ENCODE results near the gene COL25A1. TPM values are rescaled to one million over a fixed set of nuclear protein-coding genes. Genes with fewer than 3 reads are reported as not detected.

COL25A1 gene
- total RNA-seq, 1 donor from 2014 or later, result 3.9 TPM

DNA sequence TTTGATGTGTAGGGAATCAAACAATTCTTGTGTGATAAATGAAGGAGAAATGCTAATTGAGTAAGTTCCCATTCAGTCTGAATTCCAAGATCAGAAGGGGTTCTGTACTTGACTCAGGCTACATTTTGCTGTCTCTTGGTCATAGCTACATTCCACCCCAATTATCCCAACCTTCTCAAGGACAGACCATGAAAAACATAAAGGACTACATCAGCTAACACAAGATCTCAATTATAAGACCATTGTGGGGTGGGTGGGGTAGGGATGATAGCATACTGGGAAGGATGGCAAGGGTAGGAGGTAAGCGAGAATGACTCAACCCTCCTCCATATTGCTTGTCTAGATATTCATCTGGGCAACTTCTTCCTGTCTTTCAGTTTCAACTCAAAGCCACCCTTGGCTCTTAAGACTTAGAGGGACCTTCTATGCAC is 452.2 kb downstream of the COL25A1 start:
- DNase-seq (ENCODE audit: low spot score, unreplicated experiment), result no peak
- no peak for TF ChIP-seq CTCF (IDR thresholded peaks at IDR 0.05; ENCODE audit: unreplicated experiment)
- Mint-ChIP-seq H3K36me3 (ENCODE audit: insufficient read depth) (no peaks in the 10 kb centered on the region), H3K4me1 (ENCODE audit: low read depth) (no peaks in the 10 kb centered on the region), H3K27me3 (no peaks in the 10 kb centered on the region), H3K4me3 (ENCODE audit: low read depth) (no peak overlapping the region), H3K27ac (no peak overlapping the region), H3K9me3 (ENCODE audit: low read depth) (no peaks in the 10 kb centered on the region)

GRCh38 chr4:108849611-108850168 is 452.8 kb downstream of the COL25A1 start:
- no peak overlapping the region for H3K27ac Mint-ChIP-seq
- no peaks in the 10 kb centered on the region for H3K27me3 Mint-ChIP-seq
- no peak for DNase-seq (ENCODE audit: low spot score, unreplicated experiment)
- no peaks in the 10 kb centered on the region for H3K4me1 Mint-ChIP-seq (ENCODE audit: low read depth)
- H3K9me3 Mint-ChIP-seq (ENCODE audit: low read depth), result no peaks in the 10 kb centered on the region
- no peaks in the 10 kb centered on the region for H3K36me3 Mint-ChIP-seq (ENCODE audit: insufficient read depth)
- TF ChIP-seq CTCF (IDR thresholded peaks at IDR 0.05; ENCODE audit: unreplicated experiment), result no peak
- H3K4me3 Mint-ChIP-seq (ENCODE audit: low read depth), result no peak overlapping the region

GRCh38 chr4:108846568-108846967 is 455.9 kb downstream of the COL25A1 start:
- H3K36me3 Mint-ChIP-seq (ENCODE audit: insufficient read depth), result no peaks in the 10 kb centered on the region
- H3K4me3 Mint-ChIP-seq (ENCODE audit: low read depth), result no peak overlapping the region
- H3K27ac Mint-ChIP-seq, result no peak overlapping the region
- H3K27me3 Mint-ChIP-seq, result no peaks in the 10 kb centered on the region
- no peaks in the 10 kb centered on the region for H3K4me1 Mint-ChIP-seq (ENCODE audit: low read depth)
- no peak for TF ChIP-seq CTCF (IDR thresholded peaks at IDR 0.05; ENCODE audit: unreplicated experiment)
- no peak for DNase-seq (ENCODE audit: low spot score, unreplicated experiment)
- H3K9me3 Mint-ChIP-seq (ENCODE audit: low read depth), result no peaks in the 10 kb centered on the region

- Mint-ChIP-seq H3K9me3 (ENCODE audit: low read depth) (no peaks in the 10 kb centered on the region), H3K27me3 (no peaks in the 10 kb centered on the region), H3K27ac (no peak overlapping the region), H3K36me3 (ENCODE audit: insufficient read depth) (no peaks in the 10 kb centered on the region), H3K4me3 (ENCODE audit: low read depth) (no peak overlapping the region), H3K4me1 (ENCODE audit: low read depth) (no peaks in the 10 kb centered on the region)
- TF ChIP-seq CTCF (IDR thresholded peaks at IDR 0.05; ENCODE audit: unreplicated experiment), result no peak
- no peak for DNase-seq (ENCODE audit: low spot score, unreplicated experiment)
Measured at GRCh38 chr4:108840426-108840975, 462.0 kb downstream of the COL25A1 start.

- no peaks in the 10 kb centered on the region for H3K36me3 Mint-ChIP-seq (ENCODE audit: insufficient read depth)
- no peak overlapping the region for H3K27ac Mint-ChIP-seq
- H3K9me3 Mint-ChIP-seq (ENCODE audit: low read depth), result no peaks in the 10 kb centered on the region
- H3K4me3 Mint-ChIP-seq (ENCODE audit: low read depth), result no peak overlapping the region
- H3K4me1 Mint-ChIP-seq (ENCODE audit: low read depth), result no peaks in the 10 kb centered on the region
- H3K27me3 Mint-ChIP-seq, result no peaks in the 10 kb centered on the region
- DNase-seq (ENCODE audit: low spot score, unreplicated experiment), result no peak
- TF ChIP-seq CTCF (IDR thresholded peaks at IDR 0.05; ENCODE audit: unreplicated experiment), result no peak
Measured at GRCh38 chr4:108839333-108839732, 463.1 kb downstream of the COL25A1 start.
